OCI-LY3 (cell line): ENCODE results near the gene TEX50.
"Not testable (repeated sequence)": the region's sequence is repeated elsewhere in the genome, so short reads cannot be mapped to it uniquely, and the experiment has no call there.

Experiments used
- H2AFZ ChIP-seq: fragments of 200-600, 300-600 bp; shearing (Covaris generic); 2 replicates; pipeline ENCODE4 v1.6.0; 2014; ENCODE audit warnings: antibody characterized with exemption, low read depth, low read length
- H3K27ac ChIP-seq: fragments of 200-600, 300-600 bp; sonication (generic); 2 replicates; pipeline ENCODE4 v1.5.1; 2014; ENCODE audit warnings: mild to moderate bottlenecking, low read length, moderate library complexity, mixed read lengths
- H3K27me3 ChIP-seq: fragments of 200-600, 300-600 bp; sonication (generic); 2 replicates; pipeline ENCODE4 v1.6.1; 2014; ENCODE audit warnings: low read depth, low read length, mixed read lengths
- H3K36me3 ChIP-seq: fragments of 200-600, 300-600 bp; sonication (generic); replicated peaks from 2 replicates; pipeline ENCODE3; 2014; ENCODE audit warnings: low read depth, low read length, mixed read lengths
- H3K4me1 ChIP-seq: fragments of 300-600, 200-600 bp; sonication (generic); 2 replicates; pipeline ENCODE4 v1.6.1; 2014; ENCODE audit warnings: low read length, mixed read lengths
- H3K4me2 ChIP-seq: fragments of 200-600, 300-600 bp; sonication (generic); 2 replicates; pipeline ENCODE4 v1.6.1; 2014; ENCODE audit warnings: low read length, mixed read lengths
- H3K4me3 ChIP-seq: fragments of 300-600, 200-600 bp; sonication (generic); 2 replicates; pipeline ENCODE4 v1.5.1; 2014; ENCODE audit warnings: antibody characterized with exemption, mild to moderate bottlenecking, low read length, moderate library complexity
- H3K79me2 ChIP-seq: fragments of 300-600, 200-600 bp; shearing (Covaris generic); 2 replicates; pipeline ENCODE4 v1.6.1; 2014; ENCODE audit warnings: mild to moderate bottlenecking, low read length, mixed read lengths
- H3K9ac ChIP-seq: fragments of 300-600, 200-600 bp; shearing (Covaris generic); 2 replicates; pipeline ENCODE4 v1.6.0; 2014; ENCODE audit warnings: mild to moderate bottlenecking, low read length, moderate library complexity
- H3K9me3 ChIP-seq: fragments of 200-600, 300-600 bp; shearing (Covaris generic); 2 replicates; pipeline ENCODE4 v1.6.1; 2014; ENCODE audit warnings: low read length, mixed read lengths; ENCODE audit not compliant: insufficient read depth
- H4K20me1 ChIP-seq: fragments of 200-600, 300-600 bp; sonication (generic); 2 replicates; pipeline ENCODE4 v1.6.1; 2016; ENCODE audit warnings: low read length, mixed read lengths; ENCODE audit not compliant: insufficient read depth
- CTCF ChIP-seq: fragments of 200-600, 300-600 bp; sonication (generic); IDR thresholded peaks from 2 replicates; pipeline ENCODE4 v1.5.1; 2014; ENCODE audit warnings: antibody characterized with exemption, low read length, low read depth
- EZH2phosphoT487 ChIP-seq: fragments of 200-600 bp; shearing (Covaris generic); IDR thresholded peaks from 2 replicates; pipeline ENCODE4 v1.6.1; 2018; ENCODE audit warnings: antibody characterized with exemption, mixed run types, low read depth

Gene TEX50

GRCh38 chr1:173635116-173635515 lies at the start of gene TEX50:
TEX50 (plus strand) TSS chr1:173635338; CDS start chr1:173635522, 184 bp downstream.
- H4K20me1 ChIP-seq = no peaks in the 10 kb centered on the region
- H3K9ac ChIP-seq = no peak within 1 kb of the TSS
- H3K36me3 ChIP-seq = peaks cover 3% of the 10 kb centered on the region
- no peak within 1 kb of the TSS for H3K27ac ChIP-seq
- H3K79me2 ChIP-seq = no peaks in the 10 kb centered on the region
- H3K27me3 ChIP-seq = no peaks in the 10 kb centered on the region
- H3K4me2 ChIP-seq = no peak within 1 kb of the TSS
- H2AFZ ChIP-seq = no peak within 1 kb of the TSS
- H3K9me3 ChIP-seq = no peaks in the 10 kb centered on the region
- no peaks in the 10 kb centered on the region for H3K4me1 ChIP-seq
- no peak for TF ChIP-seq CTCF
- TF ChIP-seq EZH2phosphoT487 = no peak
- H3K4me3 ChIP-seq = no peak within 1 kb of the TSS

GRCh38 chr1:173590557-173590956 lies 44.6 kb upstream of the TEX50 start:
- no peaks in the 10 kb centered on the region for H3K27me3 ChIP-seq
- no peak overlapping the region for H3K4me2 ChIP-seq
- no peaks in the 10 kb centered on the region for H3K36me3 ChIP-seq
- H3K4me1 ChIP-seq = no peaks in the 10 kb centered on the region
- no peaks in the 10 kb centered on the region for H3K79me2 ChIP-seq
- no peak overlapping the region for H2AFZ ChIP-seq
- no peak overlapping the region for H3K4me3 ChIP-seq
- no peak overlapping the region for H3K27ac ChIP-seq
- TF ChIP-seq CTCF = no peak
- no peaks in the 10 kb centered on the region for H4K20me1 ChIP-seq
- H3K9me3 ChIP-seq = no peaks in the 10 kb centered on the region
- H3K9ac ChIP-seq = no peak overlapping the region

GRCh38 chr1:173591138-173591537 lies 44.0 kb upstream of the TEX50 start:
- H3K4me1 ChIP-seq, H3K4me2 ChIP-seq, H4K20me1 ChIP-seq, H3K79me2 ChIP-seq, H3K36me3 ChIP-seq, H2AFZ ChIP-seq, H3K27ac ChIP-seq, H3K27me3 ChIP-seq, H3K9ac ChIP-seq, H3K4me3 ChIP-seq, H3K9me3 ChIP-seq: not testable (repeated sequence)

- no peak overlapping the region for H3K27ac ChIP-seq
- H3K4me2 ChIP-seq = no peak overlapping the region
- peaks cover 7% of the 10 kb centered on the region for H3K4me1 ChIP-seq
- no peak for TF ChIP-seq CTCF
- no peak for TF ChIP-seq EZH2phosphoT487
- H3K9me3 ChIP-seq = peaks cover 11% of the 10 kb centered on the region; the same call in 1 of the 2 replicates
- no peaks in the 10 kb centered on the region for H3K79me2 ChIP-seq
- no peak overlapping the region for H3K4me3 ChIP-seq
- no peak overlapping the region for H2AFZ ChIP-seq
- no peaks in the 10 kb centered on the region for H4K20me1 ChIP-seq
- H3K36me3 ChIP-seq = peaks cover 14% of the 10 kb centered on the region
- no peaks in the 10 kb centered on the region for H3K27me3 ChIP-seq
- no peak overlapping the region for H3K9ac ChIP-seq
These were observed 38.9 kb upstream of the TEX50 start for GRCh38 chr1:173596097-173596825.
